Measurements from ENCODE around the gene MAPK12. TPM values are rescaled to one million over a fixed set of nuclear protein-coding genes. Genes with fewer than 3 reads are reported as not detected.

MAPK12 gene
- total RNA-seq, 1 donor from 2014 or later: 25.5 TPM

GRCh38 chr22:50289942-50290630 is 28.6 kb upstream of the MAPK12 start:
- TF ChIP-seq CTCF (IDR thresholded peaks at IDR 0.05; ENCODE audit: insufficient read depth, low read length, poor library complexity, severe bottlenecking): no peak
- DNase-seq (ENCODE audit: low read depth): no peak
- Histone ChIP-seq H3K27me3 (ENCODE audit: control insufficient read depth, insufficient read depth, low read length) (no peaks in the 10 kb centered on the region), H3K4me3 (ENCODE audit: low read depth, low read length) (no peak overlapping the region), H3K36me3 (ENCODE audit: control insufficient read depth, insufficient read depth, low read length) (peaks cover 2% of the 10 kb centered on the region)

- Histone ChIP-seq H3K4me3 (ENCODE audit: low read depth, low read length) (no peak overlapping the region), H3K27me3 (ENCODE audit: control insufficient read depth, insufficient read depth, low read length) (no peaks in the 10 kb centered on the region), H3K36me3 (ENCODE audit: control insufficient read depth, insufficient read depth, low read length) (peaks cover 2% of the 10 kb centered on the region)
- DNase-seq (ENCODE audit: low read depth): no peak
- no peak for TF ChIP-seq CTCF (IDR thresholded peaks at IDR 0.05; ENCODE audit: insufficient read depth, low read length, poor library complexity, severe bottlenecking)
These were observed 27.9 kb upstream of the MAPK12 start for GRCh38 chr22:50289151-50289941.

GRCh38 chr22:50287731-50288130 is 26.2 kb upstream of the MAPK12 start:
- Histone ChIP-seq H3K36me3 (ENCODE audit: control insufficient read depth, insufficient read depth, low read length) (peaks cover 6% of the 10 kb centered on the region), H3K4me3 (ENCODE audit: low read depth, low read length) (no peak overlapping the region), H3K27me3 (ENCODE audit: control insufficient read depth, insufficient read depth, low read length) (no peaks in the 10 kb centered on the region)
- no peak for DNase-seq (ENCODE audit: low read depth)
- TF ChIP-seq CTCF (IDR thresholded peaks at IDR 0.05; ENCODE audit: insufficient read depth, low read length, poor library complexity, severe bottlenecking): no peak

- no peaks in the 10 kb centered on the region for H3K27me3 ChIP-seq (ENCODE audit: control insufficient read depth, insufficient read depth, low read length)
- TF ChIP-seq CTCF (IDR thresholded peaks at IDR 0.05; ENCODE audit: insufficient read depth, low read length, poor library complexity, severe bottlenecking): no peak
- H3K4me3 ChIP-seq (ENCODE audit: low read depth, low read length): no peak overlapping the region
- no peak for DNase-seq (ENCODE audit: low read depth)
- peaks cover 6% of the 10 kb centered on the region for H3K36me3 ChIP-seq (ENCODE audit: control insufficient read depth, insufficient read depth, low read length)
These were observed 25.3 kb upstream of the MAPK12 start for GRCh38 chr22:50286701-50287318.

GRCh38 chr22:50286275-50286674 is 24.8 kb upstream of the MAPK12 start:
- no peak for TF ChIP-seq CTCF (IDR thresholded peaks at IDR 0.05; ENCODE audit: insufficient read depth, low read length, poor library complexity, severe bottlenecking)
- no peak for DNase-seq (ENCODE audit: low read depth)
- H3K36me3 ChIP-seq (ENCODE audit: control insufficient read depth, insufficient read depth, low read length): peaks cover 5% of the 10 kb centered on the region
- H3K4me3 ChIP-seq (ENCODE audit: low read depth, low read length): no peak overlapping the region
- H3K27me3 ChIP-seq (ENCODE audit: control insufficient read depth, insufficient read depth, low read length): no peaks in the 10 kb centered on the region
